Activated CD4-positive, alpha-beta T cell treated with anti-CD3 and anti-CD28 coated beads for 36 hours (primary cell): ENCODE results near the gene DNAI4. TPM values are rescaled to one million over a fixed set of nuclear protein-coding genes. Genes with fewer than 3 reads are reported as not detected.
"Not testable (repeated sequence)": the region's sequence is repeated elsewhere in the genome, so short reads cannot be mapped to it uniquely, and the experiment has no call there.

ENCODE experiments used
- ATAC-seq: fragments of 200-7000 bp; cut with Tn5 transposase; one replicate; pipeline ENCODE4 v1.10.0; 2021; ENCODE audit warnings: mild to moderate bottlenecking, moderate library complexity
- CTCF ChIA-PET: fragments of 350-600 bp; sonication (Branson Sonifier 250); formaldehyde crosslinking; loops from one replicate; lab custom pipeline; 2021; ENCODE audit warnings: antibody characterized with exemption; lab: Charles Lee
- POLR2A ChIA-PET: fragments of 350-600 bp; sonication (Branson Sonifier 250); formaldehyde crosslinking; loops from one replicate; lab custom pipeline; 2021; ENCODE audit warnings: antibody characterized with exemption, inconsistent platforms; lab: Charles Lee
- DNase-seq: peaks from one replicate; pipeline ENCODE4 v3.0.0-alpha.2; 2020
- H3K27ac Mint-ChIP-seq: one replicate; pipeline ENCODE4 v1.8.0; 2021; ENCODE audit warnings: mixed read lengths
- H3K27me3 Mint-ChIP-seq: one replicate; pipeline ENCODE4 v1.8.0; 2021; ENCODE audit warnings: mixed read lengths
- H3K36me3 Mint-ChIP-seq: one replicate; pipeline ENCODE4 v1.8.0; 2021; ENCODE audit warnings: low read depth, mixed read lengths
- H3K4me1 Mint-ChIP-seq: one replicate; pipeline ENCODE4 v1.8.0; 2021; ENCODE audit warnings: mixed read lengths
- H3K4me3 Mint-ChIP-seq: one replicate; pipeline ENCODE4 v1.8.0; 2021; ENCODE audit warnings: mild to moderate bottlenecking, moderate library complexity, mixed read lengths
- H3K9me3 Mint-ChIP-seq: one replicate; pipeline ENCODE4 v1.8.0; 2021; ENCODE audit warnings: low read depth, mixed read lengths
- intact Hi-C, 2 experiments: fragments of 100-400 bp; cut with DNase I in 1 of 2; cut with micrococcal nuclease in 1 of 2; formaldehyde crosslinking; loops; one replicate each; pipeline versions ENCODE4 v1.14.2 to v1.15.1; 2022 to 2024; cut with DNase I, micrococcal nuclease
- total RNA-seq, 2 experiments: library from RNA; stranded (reverse); gene quantifications; one replicate each; pipeline ENCODE4 v1.2.3, GENCODE V29; 2021

DNAI4 gene
- total RNA-seq: 1 to 10 TPM in 1 of 2 experiments, under 1 TPM in 1; 0.87 to 3.6 TPM

DNA sequence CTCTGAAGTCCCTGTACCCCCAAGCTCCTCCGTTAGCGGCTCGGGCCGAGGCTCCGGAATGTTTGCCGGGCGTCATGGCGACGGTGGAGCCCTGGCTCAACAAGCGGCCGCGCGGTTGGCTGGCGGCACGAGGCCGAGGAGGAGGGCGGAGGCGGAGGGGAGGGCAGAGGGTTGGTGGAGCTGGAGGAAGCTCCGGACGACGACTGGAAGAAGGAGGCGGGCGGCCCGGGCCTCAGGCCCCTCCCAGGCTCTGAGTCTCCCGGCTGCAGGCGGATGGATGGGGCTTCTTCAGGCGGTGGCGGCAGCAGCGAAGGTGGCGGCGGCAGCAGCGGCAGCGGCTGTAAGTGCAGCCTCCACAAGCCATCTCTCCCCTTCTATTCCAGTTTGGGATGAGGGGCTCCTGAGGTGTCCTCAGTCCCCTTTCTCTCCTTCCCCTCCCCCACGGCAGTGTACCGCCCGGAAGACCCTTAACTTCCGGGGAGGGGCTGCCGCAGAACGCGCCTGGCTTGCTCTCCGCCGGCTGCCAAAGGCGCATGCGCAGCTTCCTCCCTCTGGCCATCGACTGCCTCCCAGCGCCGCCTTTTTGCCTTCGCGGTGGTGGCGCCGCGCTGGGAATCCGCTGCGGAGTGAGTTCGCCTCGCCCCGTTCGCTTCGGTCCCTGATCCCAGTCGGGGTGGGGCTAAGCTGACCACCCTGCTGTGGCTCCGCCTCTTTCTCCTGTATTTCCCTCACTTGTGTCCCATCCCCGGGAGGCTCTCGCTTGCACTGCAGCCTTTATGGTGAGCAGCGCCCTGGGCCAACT, at the start of gene DNAI4, which contains the start of gene MIER1:
Gene DNAI4 (minus strand): TSS at position 101 of the 802 bp plus-strand sequence. CDS start 25 bp downstream, at position 76.
Gene MIER1 (plus strand): TSS at position 235 of the 802 bp plus-strand sequence. CDS start 39 bp downstream, at position 274.
- H3K27ac Mint-ChIP-seq: peak within 1 kb of the TSS; percentile 92
- H3K4me3 Mint-ChIP-seq: peak within 1 kb of the TSS; percentile 93
- intact Hi-C loops: loop anchor here (1.0 to 10.0 kb wide), 9 partner anchors 130 to 1660 kb away; partner anchors contain the start of genes GADD45A (in 1 of the 2), LEPR (in 1 of the 2), LEPROT (in 1 of the 2) and SERBP1 (in 1 of the 2)
- peak; percentile 99 for DNase-seq
- peaks cover 11% of the 10 kb centered on the region for H3K36me3 Mint-ChIP-seq
- ChIA-PET POLR2A (interaction anchor here (0.5 to 1.0 kb wide), 6 partner anchors 9 to 1682 kb away, joined by 3 to 5 read pairs (median 3); partner anchors contain the start of gene SERBP1), CTCF (interaction anchor here (0.6 to 1.4 kb wide), 9 partner anchors 9 to 1861 kb away, joined by 3 to 5 read pairs (median 4); no protein-coding TSS in a partner anchor)
- H3K9me3 Mint-ChIP-seq: no peaks in the 10 kb centered on the region
- H3K4me1 Mint-ChIP-seq: peaks cover 52% of the 10 kb centered on the region
- no peaks in the 10 kb centered on the region for H3K27me3 Mint-ChIP-seq
- peak; percentile 94 for ATAC-seq

GRCh38 chr1:66968574-66968973, 43.9 kb upstream of the DNAI4 start:
- ATAC-seq: no peak
- intact Hi-C loops: no loop called here
- Mint-ChIP-seq H3K4me1 (peaks cover 9% of the 10 kb centered on the region), H3K4me3 (no peak overlapping the region), H3K27me3 (no peaks in the 10 kb centered on the region), H3K9me3 (peaks cover 8% of the 10 kb centered on the region), H3K36me3 (peaks cover 72% of the 10 kb centered on the region), H3K27ac (no peak overlapping the region)
- no peak for DNase-seq
- ChIA-PET CTCF (interaction anchor here (0.8 to 1.5 kb wide), 3 partner anchors 10 to 20 kb away, joined by 3 to 5 read pairs (median 4); no protein-coding TSS in a partner anchor), POLR2A (no interaction called here)

GRCh38 chr1:66966188-66966873, 41.7 kb upstream of the DNAI4 start:
- CTCF ChIA-PET, intact Hi-C loops, H3K4me3 Mint-ChIP-seq, DNase-seq, H3K27me3 Mint-ChIP-seq, ATAC-seq, POLR2A ChIA-PET, H3K27ac Mint-ChIP-seq, H3K9me3 Mint-ChIP-seq: not testable (repeated sequence)
- peaks cover 71% of the 10 kb centered on the region for H3K36me3 Mint-ChIP-seq
- peaks cover 14% of the 10 kb centered on the region for H3K4me1 Mint-ChIP-seq

GRCh38 chr1:66957938-66958337, 33.3 kb upstream of the DNAI4 start:
- Mint-ChIP-seq H3K36me3 (peaks cover 57% of the 10 kb centered on the region), H3K4me1 (peaks cover 42% of the 10 kb centered on the region), H3K27ac (peak overlapping the region; percentile 66), H3K4me3 (no peak overlapping the region), H3K27me3 (no peaks in the 10 kb centered on the region), H3K9me3 (no peaks in the 10 kb centered on the region)
- intact Hi-C loops: no loop called here
- DNase-seq: no peak
- POLR2A ChIA-PET: no interaction called here
- no peak for ATAC-seq
- CTCF ChIA-PET: no interaction called here

DNA sequence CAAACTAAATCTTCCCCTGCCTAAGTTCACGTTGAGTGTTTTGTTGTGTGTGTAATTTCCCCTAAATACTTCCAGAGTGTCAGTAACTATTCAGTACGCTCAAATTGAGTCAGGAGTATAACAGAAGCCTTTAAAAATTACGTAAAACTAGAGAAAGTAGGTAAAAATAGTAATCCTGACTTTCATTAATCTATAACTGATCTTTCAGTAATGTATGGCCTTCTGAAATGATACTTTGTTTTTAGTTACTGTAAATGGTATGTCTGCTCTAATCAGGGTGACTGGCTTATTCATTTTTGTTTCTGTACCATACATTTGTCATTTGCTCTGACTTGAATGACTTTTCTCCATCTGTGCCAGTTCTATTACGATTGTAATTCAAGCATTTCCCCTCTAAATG, 29.6 kb upstream of the DNAI4 start:
- ATAC-seq (peak; percentile 86), DNase-seq (no peak)
- Mint-ChIP-seq H3K9me3 (no peaks in the 10 kb centered on the region), H3K36me3 (peaks cover 57% of the 10 kb centered on the region), H3K27me3 (no peaks in the 10 kb centered on the region), H3K4me3 (no peak overlapping the region), H3K4me1 (peaks cover 27% of the 10 kb centered on the region), H3K27ac (peak overlapping the region; percentile 69)
- intact Hi-C loops: no loop called here
- POLR2A ChIA-PET: no interaction called here
- CTCF ChIA-PET: no interaction called here

DNA sequence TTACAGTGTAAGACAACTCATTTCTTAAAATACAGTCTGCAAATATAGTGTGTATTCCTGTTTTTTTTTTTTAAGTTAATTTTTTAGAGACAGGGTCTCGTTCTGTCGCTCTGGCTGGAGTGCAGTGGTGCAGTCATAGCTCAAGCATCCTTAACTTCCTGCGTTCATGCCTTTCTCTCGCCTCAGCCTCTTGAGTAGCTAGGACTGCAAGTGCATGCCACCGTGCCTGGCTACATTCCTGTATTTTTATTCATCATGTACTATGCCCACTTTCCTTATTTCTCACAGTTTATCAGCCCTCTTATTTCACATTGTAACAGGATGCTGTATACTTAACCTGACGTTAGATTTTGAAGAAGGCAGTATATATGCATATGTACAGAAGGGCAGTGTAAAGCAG, 26.9 kb upstream of the DNAI4 start:
- DNase-seq (no peak), ATAC-seq (no peak)
- H3K36me3 Mint-ChIP-seq: peaks cover 65% of the 10 kb centered on the region
- peak overlapping the region; percentile 4 for H3K27ac Mint-ChIP-seq
- no peak overlapping the region for H3K4me3 Mint-ChIP-seq
- H3K27me3 Mint-ChIP-seq: no peaks in the 10 kb centered on the region
- POLR2A ChIA-PET: interaction anchor here (0.6 to 0.7 kb wide), 2 partner anchors 178 to 318 kb away, joined by 3 read pairs; no protein-coding TSS in a partner anchor
- H3K9me3 Mint-ChIP-seq: no peaks in the 10 kb centered on the region
- peaks cover 35% of the 10 kb centered on the region for H3K4me1 Mint-ChIP-seq
- CTCF ChIA-PET: interaction anchor here (1.4 kb wide), 1 partner anchor 188 kb away, joined by 4 read pairs; no protein-coding TSS in a partner anchor
- intact Hi-C loops: no loop called here

- no peak for DNase-seq
- CTCF ChIA-PET: interaction anchor here (0.5 to 2.5 kb wide), 3 partner anchors 12 to 230 kb away, joined by 3 to 6 read pairs (median 3); no protein-coding TSS in a partner anchor
- Mint-ChIP-seq H3K27ac (peak overlapping the region; percentile 64), H3K27me3 (no peaks in the 10 kb centered on the region), H3K4me3 (no peak overlapping the region), H3K36me3 (peaks cover 48% of the 10 kb centered on the region), H3K9me3 (no peaks in the 10 kb centered on the region), H3K4me1 (peaks cover 28% of the 10 kb centered on the region)
- ATAC-seq: no peak
- intact Hi-C loops: no loop called here
- POLR2A ChIA-PET: interaction anchor here (0.5 to 0.7 kb wide), 3 partner anchors 9 to 42 kb away, joined by 3 to 5 read pairs (median 3); no protein-coding TSS in a partner anchor
These were observed 22.6 kb upstream of the DNAI4 start for GRCh38 chr1:66947267-66947666.

DNA sequence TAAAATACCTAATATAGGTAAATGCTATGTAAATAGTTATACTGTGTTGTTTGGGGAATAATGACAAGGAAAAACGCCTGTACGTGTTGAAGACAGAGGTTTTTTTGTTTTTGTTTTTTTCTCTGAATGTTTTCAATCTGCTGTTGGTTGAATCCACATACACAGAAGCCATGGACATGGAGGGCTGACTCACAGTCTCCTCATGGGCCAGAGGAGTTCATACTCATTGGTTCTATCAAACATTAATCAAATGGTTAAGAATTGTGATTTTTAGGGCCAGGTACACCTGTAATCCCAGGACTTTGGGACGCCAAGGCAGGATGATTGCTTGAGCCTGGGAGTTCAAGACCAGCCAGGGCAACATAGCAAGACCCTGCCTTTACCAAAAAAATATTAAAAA, 20.7 kb upstream of the DNAI4 start:
- intact Hi-C loops: no loop called here
- Mint-ChIP-seq H3K4me1 (peaks cover 44% of the 10 kb centered on the region), H3K27me3 (no peaks in the 10 kb centered on the region), H3K4me3 (no peak overlapping the region), H3K27ac (no peak overlapping the region), H3K9me3 (no peaks in the 10 kb centered on the region), H3K36me3 (peaks cover 55% of the 10 kb centered on the region)
- no peak for DNase-seq
- ATAC-seq: no peak
- CTCF ChIA-PET: interaction anchor here (0.9 to 1.6 kb wide), 4 partner anchors 8 to 51 kb away, joined by 3 to 4 read pairs (median 3); no protein-coding TSS in a partner anchor
- POLR2A ChIA-PET: no interaction called here

- no peak overlapping the region for H3K27ac Mint-ChIP-seq
- H3K9me3 Mint-ChIP-seq: no peaks in the 10 kb centered on the region
- CTCF ChIA-PET: interaction anchor here (0.6 to 1.6 kb wide), 4 partner anchors 7 to 737 kb away, joined by 3 to 4 read pairs (median 4); no protein-coding TSS in a partner anchor
- H3K4me3 Mint-ChIP-seq: no peak overlapping the region
- ATAC-seq (no peak), DNase-seq (no peak)
- H3K27me3 Mint-ChIP-seq: no peaks in the 10 kb centered on the region
- POLR2A ChIA-PET: no interaction called here
- H3K36me3 Mint-ChIP-seq: peaks cover 59% of the 10 kb centered on the region
- intact Hi-C loops: no loop called here
- H3K4me1 Mint-ChIP-seq: peaks cover 51% of the 10 kb centered on the region
These were observed 19.9 kb upstream of the DNAI4 start for GRCh38 chr1:66944330-66945274.

DNA sequence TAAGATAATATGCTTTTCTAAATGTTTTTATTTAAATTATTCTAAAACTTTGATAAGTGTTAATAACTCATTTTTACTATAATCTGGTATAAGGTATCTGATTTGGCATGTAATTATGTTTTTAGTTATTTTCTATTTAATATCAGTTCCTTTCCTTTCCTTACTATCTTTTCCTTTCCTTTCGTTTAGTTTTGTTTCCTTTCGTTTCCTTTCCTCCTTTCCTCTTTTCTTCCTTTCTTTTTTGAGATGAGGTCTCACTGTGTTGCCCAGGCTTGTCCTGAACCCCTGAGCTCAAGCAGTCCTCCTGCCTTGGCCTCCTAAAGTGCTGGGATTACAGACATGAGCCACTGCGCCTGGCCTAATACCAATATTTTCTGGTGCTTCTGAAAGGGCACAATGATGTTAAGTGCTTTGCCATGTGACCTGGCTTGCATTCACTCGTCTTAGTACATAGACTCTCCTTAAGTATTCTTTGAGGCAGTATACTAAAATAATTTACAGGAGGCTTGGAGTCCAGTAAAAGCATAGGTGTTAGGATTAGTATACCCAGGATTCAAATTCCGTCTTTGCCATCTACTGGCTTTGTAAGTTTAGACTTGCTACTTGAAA, 18.8 kb upstream of the DNAI4 start:
- intact Hi-C loops: no loop called here
- ChIA-PET POLR2A (interaction anchor here (0.7 kb wide), 1 partner anchor 12 kb away, joined by 4 read pairs; no protein-coding TSS in a partner anchor), CTCF (interaction anchor here (1.0 kb wide), 1 partner anchor 9 kb away, joined by 3 read pairs; no protein-coding TSS in a partner anchor)
- Mint-ChIP-seq H3K27me3 (no peaks in the 10 kb centered on the region), H3K4me1 (peaks cover 61% of the 10 kb centered on the region), H3K36me3 (peaks cover 53% of the 10 kb centered on the region), H3K9me3 (no peaks in the 10 kb centered on the region), H3K4me3 (no peak overlapping the region), H3K27ac (peak overlapping the region; percentile 64)
- no peak for ATAC-seq
- no peak for DNase-seq
